LoVo (cell line): ENCODE measurements around the gene YY1AP1.
"Not testable (repeated sequence)": the region's sequence is repeated elsewhere in the genome, so short reads cannot be mapped to it uniquely, and the experiment has no call there.

Experiments used
- DNase-seq: peaks from one replicate; pipeline ENCODE4 v3.0.0-alpha.2; 2016; ENCODE audit warnings: low spot score

Gene YY1AP1

DNA sequence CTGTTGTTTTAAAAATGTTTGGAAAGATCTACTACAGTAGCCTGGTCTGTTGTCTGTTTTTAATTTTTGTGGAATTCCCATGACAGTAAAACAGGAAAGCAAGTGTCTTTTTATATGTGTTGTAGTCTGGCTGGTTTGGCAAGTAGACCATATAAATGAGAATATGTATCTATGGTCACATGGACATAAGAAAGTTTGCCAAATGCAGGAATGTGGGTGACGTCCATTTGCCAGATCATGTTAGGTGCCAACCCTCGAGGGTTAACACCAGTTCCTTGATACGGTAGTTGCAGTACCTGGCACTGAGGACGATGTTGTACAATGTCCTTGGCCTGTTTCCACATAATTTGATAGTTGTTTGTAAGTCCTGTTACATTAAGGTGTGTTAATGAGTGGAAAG lies 6.5 kb upstream of the YY1AP1 start:
- no peak for DNase-seq

DNA sequence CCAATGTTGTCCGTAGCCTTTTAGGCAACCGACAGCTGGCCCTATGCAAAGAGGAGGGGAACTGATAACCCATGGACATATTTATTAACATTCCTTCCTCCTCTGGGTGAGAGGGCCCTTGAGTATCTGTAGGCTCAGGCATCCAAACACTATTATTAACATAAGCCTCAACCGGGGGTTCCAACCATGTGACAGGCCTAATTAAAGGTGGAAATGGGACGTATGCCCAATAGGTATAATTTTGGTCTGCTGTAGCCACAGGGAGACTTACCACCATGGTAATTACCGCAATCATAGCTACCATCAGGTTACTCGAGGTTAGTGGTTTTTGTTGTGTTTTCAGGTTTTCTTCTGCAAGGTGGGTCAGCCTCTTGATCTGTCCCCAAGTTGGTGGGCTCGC lies 5.6 kb upstream of the YY1AP1 start:
- no peak for DNase-seq

DNA sequence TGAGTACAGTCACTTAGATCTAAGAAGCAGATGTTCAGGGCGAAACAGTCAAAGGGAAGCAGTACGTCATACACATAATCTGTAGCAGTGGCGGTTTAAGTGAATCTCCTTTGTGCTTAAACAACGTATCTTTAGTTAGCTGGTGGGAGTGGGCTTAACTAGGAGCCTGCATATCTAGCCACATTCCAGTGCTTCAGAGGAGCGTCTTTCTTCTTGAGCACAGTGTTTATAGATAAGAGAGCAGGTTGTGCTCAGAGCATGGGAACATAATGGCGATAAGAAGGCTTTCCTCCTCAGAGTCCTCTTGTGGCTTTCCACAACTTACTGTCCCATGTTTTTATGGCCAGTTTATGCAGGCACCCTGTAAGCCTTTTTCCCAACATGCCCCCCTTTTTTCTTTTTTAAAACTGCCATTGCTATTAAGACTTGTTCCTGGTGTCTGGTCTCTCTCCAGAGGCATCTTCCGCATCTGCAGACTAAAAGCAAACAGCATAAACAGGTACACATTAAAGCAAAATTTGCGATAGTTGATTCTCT lies 3.5 kb upstream of the YY1AP1 start:
- no peak for DNase-seq

DNA sequence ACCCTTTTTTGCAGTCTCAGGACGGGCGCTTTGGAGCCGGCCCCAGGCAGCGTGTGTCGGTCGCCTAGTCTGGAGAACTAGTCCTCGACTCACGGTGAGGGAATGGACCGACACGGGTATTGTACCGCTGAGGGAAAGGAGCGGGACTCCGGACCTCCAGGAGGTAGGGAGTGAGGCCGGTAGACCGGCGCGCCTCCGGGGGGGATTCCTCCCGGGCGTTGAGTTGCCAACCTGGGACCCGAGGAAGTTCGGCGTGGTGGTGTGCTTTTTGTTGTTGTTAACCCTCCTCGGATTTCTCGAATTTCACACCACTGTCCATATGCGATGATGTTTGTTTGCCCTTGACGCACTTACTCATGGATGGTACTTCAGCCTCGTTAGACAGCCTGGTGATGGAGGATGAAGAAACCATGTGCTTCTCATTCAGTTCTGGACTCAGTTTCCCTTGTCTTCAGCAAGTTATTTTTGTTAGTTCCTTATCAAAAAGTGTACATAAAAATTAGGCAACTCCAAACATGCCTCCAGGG lies 570 bp upstream of the YY1AP1 start, which contains the start of gene DAP3:
Gene DAP3 (plus strand): TSS at position 11 of the 527 bp plus-strand sequence. CDS start 20,689 bp downstream, outside the sequence.
- not testable (repeated sequence) for DNase-seq

DNA sequence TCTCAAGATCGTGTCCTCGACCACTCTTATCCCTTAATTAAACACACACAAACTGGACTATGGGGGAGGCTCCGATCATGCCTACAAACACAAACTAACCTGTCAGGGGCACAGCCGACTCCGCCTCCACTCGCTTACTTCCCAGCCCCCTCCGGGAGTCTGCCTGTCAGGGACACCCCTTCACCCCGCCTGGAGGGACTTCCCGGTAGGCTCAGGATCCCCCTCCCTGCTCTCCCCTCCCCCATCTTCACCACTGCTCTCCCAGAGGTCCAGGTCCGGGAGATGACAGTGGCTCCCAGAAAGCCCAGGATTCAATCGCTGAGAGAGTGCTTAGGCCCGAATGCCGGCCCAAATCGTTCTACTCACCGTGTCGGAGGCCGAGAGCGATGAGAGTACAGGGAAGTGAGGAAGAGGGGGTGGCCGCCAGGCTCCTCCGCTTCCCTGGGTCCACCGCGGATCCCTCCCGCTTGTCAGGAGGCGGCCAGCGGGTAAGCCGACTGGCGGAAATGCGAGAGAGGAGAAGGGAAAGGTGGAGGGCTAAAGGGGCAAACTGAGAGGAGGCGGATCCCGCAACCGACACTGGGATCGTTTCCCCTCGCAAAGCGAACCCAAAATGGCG lies 760 bp downstream of the YY1AP1 start:
- not testable (repeated sequence) for DNase-seq

DNA sequence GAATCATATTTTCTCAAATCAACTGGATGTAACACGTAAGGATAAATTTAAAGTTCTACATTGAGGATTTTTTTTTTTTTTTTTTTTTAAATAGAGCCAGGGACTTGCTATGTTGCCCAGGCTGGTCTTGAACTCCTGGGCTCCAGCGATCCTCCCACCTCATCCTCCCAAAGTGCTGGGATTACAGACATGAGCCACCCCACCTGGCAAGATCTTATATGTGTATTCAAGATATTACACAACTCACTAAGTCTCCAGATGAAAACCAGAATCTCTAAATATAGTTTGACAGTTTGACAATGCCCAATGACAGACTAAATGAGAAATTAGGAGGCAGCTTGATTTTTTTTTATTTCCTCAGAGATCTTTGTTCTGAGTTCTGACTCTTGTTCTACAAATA lies 6.8 kb downstream of the YY1AP1 start:
- DNase-seq: no peak

DNA sequence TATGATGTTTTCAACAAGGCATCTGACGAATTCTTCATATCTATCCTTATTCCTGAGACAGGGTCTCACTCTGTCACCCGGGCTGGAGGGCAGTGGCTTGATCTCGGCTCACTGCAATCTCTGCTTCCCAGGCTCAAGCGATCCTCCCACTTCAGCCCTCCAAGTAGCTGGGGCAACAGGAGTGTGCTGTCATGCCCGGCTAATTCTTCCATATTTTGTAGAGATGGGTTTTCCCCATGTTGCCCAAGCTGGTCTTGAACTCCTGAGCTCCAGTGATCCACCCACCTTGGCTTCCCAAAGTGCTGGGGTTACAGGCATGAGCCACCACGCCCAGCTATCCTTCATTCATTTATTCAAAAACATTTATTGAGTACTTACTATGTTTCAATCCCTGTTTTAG lies 8.0 kb downstream of the YY1AP1 start:
- DNase-seq: no peak

DNA sequence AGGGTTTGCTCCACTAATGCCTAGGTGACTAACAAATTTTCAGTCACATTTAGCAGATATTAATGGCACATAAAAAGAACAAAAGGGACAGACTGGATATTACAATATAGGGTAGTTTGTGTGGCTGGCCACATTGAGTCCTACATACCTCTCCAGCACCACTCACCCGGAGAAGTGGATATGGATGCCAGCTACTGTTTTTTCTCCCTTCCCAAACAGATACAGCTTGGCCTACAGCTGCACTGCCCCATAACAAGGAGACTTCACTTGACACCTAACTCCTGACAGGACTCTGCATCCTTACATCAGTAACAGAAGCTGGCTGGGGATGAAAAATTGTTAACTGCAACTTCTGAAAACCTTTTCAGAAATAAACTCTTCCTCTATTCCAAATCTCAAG lies 9.6 kb downstream of the YY1AP1 start:
- not testable (repeated sequence) for DNase-seq

DNA sequence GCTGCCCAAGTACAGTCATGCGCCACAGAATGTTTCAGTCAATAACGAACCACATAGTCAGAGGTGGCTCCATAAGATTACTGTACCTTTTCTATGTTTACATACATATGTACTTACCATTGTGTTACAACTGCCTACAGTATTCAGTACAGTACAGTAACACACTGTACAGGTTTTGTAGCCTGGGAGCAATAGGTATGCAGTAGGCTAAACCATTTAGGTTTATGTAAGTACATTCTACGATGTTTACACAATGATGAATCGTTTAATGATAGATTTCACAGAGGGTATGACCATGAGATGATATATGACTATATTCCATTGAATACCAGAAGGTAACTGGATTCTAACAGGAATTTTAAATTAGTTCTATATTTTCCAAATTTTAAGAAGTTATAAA lies 10.5 kb downstream of the YY1AP1 start:
- DNase-seq: no peak

DNA sequence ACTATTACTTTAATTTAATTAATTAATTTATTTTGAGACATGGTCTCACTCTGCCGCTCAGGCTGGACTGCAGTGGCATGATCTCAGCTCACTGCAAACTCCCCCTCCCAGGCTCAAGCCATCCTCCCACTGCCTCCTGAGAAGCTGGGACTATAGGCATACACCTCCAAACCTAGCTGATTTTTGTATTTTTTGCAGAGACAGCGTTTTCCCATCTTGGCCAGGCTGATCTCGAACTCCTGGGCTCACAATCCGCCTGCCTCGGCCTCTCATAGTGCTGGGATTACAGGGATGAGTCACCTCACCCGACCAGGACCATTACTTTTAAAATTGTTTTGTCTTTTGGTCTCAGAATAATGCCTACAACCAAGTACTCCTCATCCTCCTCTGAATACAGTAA lies 15.6 kb downstream of the YY1AP1 start:
- DNase-seq: no peak

DNA sequence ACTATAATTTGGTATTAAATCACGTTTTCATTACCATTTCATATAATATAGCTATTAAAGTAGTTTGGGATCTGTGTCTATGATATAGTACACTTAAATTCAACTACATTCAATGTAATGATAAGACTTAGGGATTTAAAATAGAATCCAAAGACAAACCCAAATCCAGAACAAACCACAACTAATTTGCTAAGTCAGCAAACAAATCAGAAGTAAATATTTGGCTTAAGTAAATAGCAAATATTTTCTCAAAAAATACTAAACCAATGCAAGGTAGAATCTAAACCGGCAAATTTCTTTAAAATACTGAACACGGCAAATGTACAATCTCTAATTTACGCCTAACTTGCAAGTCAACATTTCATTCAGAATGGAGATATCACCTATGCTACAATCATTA lies 16.8 kb downstream of the YY1AP1 start:
- DNase-seq: no peak

DNA sequence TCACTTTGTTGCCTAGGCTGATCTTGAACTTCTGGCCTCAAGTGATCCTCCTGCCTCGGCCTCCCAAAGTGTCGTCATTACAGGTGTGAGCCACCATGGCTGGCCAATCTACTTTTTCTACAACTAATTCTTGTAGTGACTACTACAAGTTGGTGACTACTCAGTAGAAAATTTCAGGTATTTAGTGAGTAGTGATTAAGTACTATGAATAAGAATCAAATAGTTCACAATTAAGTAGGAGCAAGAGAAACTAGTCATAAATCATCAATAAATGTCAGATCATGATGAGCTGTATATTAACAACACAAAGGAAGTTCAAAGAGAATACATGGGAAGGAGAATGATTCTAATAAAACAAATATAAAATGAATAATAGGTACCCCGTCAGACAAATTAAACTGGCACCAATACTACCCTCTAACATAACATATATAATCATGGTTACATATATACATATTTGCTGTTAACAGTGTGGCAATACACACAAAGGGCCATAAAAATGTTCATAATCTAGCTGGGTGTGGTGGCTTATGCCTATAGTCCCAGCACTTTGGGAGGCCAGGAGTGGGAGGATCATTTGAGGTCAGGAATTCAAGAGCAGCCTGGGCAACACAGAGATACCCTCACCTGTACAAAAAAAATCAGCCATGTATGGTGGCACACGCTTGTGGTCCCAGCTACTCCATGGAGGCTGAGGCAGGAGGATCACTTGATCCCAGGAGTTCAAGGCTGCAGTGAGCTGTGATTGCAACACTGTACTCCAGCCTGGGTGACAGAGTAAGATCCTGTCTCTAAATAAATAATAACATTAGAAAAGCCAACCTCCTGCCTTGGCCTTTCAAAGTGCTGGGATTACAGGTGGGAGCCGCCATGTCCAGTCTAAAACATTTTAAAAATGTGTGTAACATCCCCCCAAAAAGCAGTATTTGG lies 19.1 kb downstream of the YY1AP1 start:
- DNase-seq: no peak

DNA sequence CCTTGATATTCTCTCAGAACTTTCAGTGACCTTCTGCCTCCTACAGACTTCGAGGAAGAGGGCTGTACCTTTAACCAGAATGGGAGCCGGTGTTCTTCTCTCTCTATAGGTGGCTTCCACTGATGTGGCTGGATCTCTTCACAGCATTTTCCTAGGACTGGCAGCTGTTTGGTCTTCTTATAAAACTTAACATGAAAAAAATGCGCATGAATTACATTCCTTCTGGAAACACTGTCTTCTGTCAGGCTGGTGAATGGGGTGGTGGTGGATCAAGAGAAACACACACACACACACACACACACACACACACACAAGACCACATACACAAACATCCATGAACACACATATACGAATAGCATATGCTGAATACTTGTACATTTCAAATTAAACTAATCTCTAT lies 27.3 kb downstream of the YY1AP1 start:
- DNase-seq: not testable (repeated sequence)

DNA sequence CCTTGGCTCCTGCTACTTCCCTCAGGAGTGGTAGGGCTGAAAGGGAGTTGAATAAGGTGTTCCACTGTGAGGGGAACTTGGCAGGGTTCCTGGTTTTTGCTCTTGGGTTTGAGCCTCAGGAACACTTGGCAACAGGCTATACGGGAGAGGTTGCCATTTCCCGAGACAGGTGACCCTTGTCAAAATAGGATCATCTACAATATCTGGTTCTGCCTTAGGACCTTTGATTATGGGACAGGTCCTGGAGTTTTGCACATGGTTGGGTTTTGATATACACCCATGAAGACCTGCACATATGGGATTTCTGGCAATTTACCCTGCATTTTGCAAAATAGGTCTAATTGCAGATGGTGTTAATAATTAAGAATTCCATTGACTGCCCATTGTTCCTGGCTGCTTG lies 31.1 kb downstream of the YY1AP1 start:
- DNase-seq: no peak

DNA sequence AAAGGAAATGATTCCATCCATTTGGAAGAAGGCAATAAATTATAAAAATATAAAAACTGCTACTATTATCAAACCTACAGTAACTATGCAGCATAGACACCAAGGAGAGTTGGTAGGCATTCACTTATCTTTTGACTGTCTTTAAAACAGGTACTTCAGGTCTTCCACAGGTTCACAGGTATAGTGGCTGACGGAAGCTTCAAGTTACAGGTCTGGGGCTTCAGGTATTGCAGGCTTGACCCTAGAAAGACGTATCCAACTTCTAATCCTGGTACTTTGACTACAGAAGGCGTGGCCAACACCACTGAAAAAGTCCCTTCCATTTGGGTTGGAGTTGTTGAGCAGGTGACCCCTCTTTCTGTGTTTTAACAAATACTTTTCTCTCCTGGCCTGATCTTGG lies 35.6 kb downstream of the YY1AP1 start:
- no peak for DNase-seq

DNA sequence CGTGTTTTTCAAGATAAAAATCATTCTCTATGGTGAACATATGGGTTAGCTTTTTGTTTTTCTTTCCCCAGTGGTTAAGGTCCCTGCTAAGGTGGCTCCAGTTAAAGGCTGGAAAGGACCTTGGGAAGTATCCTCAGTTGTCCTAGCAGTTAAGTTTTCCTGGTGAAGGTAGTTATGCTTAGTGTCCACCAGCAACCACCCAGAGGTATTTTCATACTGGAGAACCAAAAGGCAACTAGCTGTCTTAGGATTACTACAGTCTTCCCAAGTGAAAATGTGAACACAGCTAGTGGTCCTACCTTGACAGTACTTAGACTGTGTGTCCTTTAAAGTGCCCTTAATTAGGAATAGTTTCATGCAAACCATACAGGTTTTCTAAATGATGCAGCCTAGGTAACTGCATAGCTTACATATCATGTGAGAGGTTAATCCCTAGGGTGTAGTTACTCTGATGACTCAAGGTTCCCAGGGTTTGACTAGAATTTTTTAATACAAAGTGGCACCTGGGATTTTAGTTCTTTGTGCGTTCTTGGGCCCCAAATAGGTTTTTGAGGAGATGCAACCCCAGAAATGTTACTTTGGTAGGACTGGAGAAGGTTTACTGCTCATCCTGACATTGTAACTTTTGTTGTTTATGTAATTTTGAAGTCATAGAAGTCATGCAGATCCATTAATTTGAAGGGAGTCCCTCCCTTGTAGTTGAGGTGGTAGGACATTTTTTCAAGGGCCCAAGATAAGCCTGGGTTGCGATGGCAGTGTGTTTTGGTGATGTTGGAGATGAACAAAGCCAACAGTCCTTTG lies 36.5 kb downstream of the YY1AP1 start:
- peak; percentile 40 for DNase-seq

DNA sequence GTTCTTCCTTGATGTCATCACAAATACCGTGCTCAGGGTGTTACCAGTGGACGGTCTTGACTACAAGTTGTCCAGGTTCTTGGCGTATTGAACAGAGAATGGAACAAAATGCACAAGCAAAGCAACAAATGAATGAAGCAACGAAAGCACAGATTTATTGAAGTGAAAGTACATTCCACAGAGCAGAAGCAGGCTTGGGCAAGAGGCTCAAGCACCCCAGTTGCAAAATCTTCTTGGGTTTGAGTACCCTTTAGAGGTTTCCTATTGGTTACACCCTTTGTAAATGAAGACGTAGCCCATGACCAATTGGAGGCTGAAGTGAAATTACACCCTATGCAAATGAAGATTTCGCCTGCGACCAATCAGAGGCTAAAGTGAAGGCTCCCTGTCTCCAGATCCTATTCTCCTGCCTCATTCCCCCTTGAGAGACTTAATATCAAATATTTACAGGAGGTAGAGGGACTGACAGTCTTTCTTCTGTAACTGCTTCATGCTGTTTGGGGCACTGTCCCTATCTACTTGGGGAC lies 38.3 kb downstream of the YY1AP1 start:
- no peak for DNase-seq

DNA sequence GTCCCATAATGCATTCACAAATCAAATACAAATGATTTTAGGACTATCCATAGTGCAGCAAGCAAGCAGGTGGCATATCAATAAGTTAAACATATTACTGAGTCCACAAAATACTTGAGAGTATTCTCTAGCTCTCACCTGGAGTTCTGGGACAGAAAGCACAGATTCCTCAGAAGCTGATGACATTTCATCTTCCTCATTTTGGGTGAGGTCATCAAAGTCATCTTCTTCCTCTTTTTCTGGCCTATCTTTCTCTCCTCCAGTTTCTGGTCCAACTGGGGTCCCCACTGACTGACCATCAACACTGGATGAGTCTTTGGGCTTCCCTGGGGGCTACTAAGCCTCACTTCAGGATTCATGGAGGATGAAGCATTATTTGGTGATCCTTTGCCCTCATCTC lies 38.9 kb downstream of the YY1AP1 start:
- DNase-seq: no peak

DNA sequence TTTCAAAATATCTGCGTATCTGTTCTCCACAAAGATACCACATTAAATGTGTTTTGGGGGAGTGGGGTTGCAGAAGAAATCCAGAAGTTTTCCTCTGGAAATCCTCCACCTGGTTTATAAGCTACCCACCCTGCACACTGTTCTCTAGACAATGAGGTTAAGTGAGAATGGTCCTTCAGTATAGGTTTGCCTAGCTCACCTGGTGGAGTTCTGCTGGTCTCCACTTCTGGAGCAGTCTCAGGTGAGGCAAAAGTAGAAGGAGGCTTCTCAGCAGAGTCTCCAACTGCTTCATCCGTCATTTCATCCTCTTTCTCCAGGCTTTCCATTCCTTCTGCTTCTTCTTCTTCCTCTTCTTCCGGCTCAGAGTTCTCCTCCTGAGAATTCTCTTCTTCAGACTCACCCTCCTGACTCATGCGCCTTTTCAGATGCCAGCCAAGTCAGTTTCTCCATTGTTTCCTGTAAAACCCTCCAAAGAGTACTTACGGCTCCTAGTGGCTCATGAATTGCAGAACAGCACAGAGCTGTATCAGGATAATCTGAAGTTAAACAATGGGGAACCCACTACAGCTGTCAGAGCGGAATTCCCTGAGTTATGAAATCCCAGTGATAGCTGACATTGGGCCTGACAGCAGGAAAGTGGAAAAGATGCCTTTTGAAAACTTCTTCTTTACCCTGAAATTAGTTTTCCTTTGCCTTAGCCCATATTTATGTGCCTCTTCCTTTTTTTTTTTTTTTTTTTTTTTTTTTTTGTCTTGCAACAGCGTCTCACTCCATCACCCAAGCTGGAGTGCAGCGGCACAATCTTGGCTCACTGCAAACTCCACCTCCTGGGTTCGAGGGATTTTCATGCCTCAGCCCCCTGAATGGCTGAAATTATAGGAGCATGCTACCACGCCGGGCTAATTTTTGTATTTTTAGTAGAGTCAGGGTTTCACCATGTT lies 40.1 kb downstream of the YY1AP1 start:
- DNase-seq: peak; percentile 76

DNA sequence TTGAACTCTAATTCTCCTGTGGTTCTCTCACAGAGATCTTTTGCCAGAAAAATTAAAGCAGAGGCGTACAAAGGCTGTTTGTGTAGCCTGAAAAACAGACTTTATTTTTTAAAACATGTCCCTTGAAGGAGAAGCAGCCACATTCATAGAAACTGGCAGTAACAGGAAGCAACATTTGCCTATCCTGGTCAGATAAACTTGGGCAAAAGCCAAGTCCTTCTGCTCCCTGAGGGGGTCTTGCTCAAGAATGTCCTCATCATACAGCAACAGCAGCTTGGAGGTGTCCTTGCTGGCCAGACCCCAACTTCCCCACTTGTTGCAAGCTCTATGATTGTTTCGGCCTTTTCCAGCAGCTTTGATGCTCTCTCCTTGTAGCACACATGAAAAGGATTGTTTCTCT lies 42.3 kb downstream of the YY1AP1 start:
- no peak for DNase-seq

DNA sequence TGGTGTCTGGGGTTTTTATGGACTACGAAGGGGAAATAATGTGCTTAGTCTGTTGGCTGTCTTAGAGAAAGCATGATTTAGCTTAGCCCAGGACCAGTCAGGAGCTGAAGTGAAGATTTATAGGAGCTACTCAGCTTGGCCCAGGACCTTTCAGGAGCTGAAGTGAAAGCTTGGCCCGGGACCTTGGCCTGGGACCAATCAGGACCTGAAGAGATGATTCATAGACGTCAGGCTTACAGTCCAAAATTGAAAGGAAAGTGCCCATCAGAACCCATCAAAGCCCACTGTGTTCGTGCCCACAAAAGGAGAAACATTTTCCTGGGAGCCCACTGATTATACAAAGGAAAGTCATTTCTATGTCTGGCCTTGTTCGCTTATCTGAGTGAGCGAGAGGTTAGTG lies 42.9 kb downstream of the YY1AP1 start:
- DNase-seq: no peak
